K562 (cell line): Measurements from ENCODE around the gene ERFL. TPM values are rescaled to one million over a fixed set of nuclear protein-coding genes. Genes with fewer than 3 reads are reported as not detected.
A peak's percentile ranks its signal among the peaks of the same experiment; 100 is the strongest.

Experiments
- BRD4 ChIP-seq: fragments of 200-600 bp; sonication (generic); IDR thresholded peaks from 2 replicates; pipeline ENCODE4 v1.6.1; 2017; ENCODE audit warnings: inconsistent platforms
- ETS1 ChIP-seq: conservative IDR thresholded peaks from 2 replicates; pipeline ENCODE4 v1.6.1; 2011; ENCODE audit warnings: low read depth, mild to moderate bottlenecking, low read length; ENCODE audit not compliant: control insufficient read depth
- FUS ChIP-seq: fragments of 200-400 bp; formaldehyde crosslinking; optimal IDR thresholded peaks from 2 replicates; pipeline ENCODE3; 2017; ENCODE audit warnings: low read depth, low read length
- GATA2 ChIP-seq: sonication (generic); formaldehyde crosslinking; IDR thresholded peaks from 2 replicates; pipeline ENCODE4 v1.4.0; 2020; ENCODE audit warnings: mild to moderate bottlenecking, missing genetic modification reagents
- KHSRP ChIP-seq: fragments of 450-650 bp; IDR thresholded peaks from 2 replicates; pipeline ENCODE4 v1.6.1; 2017
- KLF13 ChIP-seq: fragments of 450-650 bp; IDR thresholded peaks from 2 replicates; pipeline ENCODE4 v1.6.1; 2016; ENCODE audit warnings: missing genetic modification characterization, low read depth, mild to moderate bottlenecking, missing compliant biosample characterization, moderate library complexity, borderline replicate concordance
- MEIS2 ChIP-seq: fragments of 450-650 bp; IDR thresholded peaks from 2 replicates; pipeline ENCODE4 v1.6.1; 2014; ENCODE audit warnings: mild to moderate bottlenecking; ENCODE audit not compliant: partially characterized antibody
- PKNOX1 ChIP-seq: fragments of 450-650 bp; IDR thresholded peaks from 2 replicates; pipeline ENCODE4 v1.6.1; 2016
- RAD21 ChIP-seq, 2 experiments: fragments of 250-450 bp in 1 of 2; fragments of 450-650 bp in 1 of 2; sonication (Bioruptor Pico) in 1 of 2; formaldehyde crosslinking in 1 of 2; IDR thresholded peaks in 1 of 2; conservative IDR thresholded peaks in 1 of 2; 2 replicates each; pipeline versions ENCODE4 v1.4.0 to v1.8.0; 2020 to 2022; ENCODE audit warnings: mild to moderate bottlenecking in 2 of 2, moderate library complexity in 1 of 2
- SMARCC2 ChIP-seq: fragments of 450-650 bp; IDR thresholded peaks from 2 replicates; pipeline ENCODE4 v1.6.1; 2017; ENCODE audit warnings: antibody characterized with exemption, moderate library complexity, mild to moderate bottlenecking, low read depth
- SRF ChIP-seq, 2 experiments: fragments of 250-450, 450-650 bp in 1 of 2; sonication (Bioruptor Pico) in 1 of 2; sonication (generic) in 1 of 2; formaldehyde crosslinking; IDR thresholded peaks; 2 replicates each; pipeline versions ENCODE4 v1.5.0 to v1.5.1; 2020 to 2022; ENCODE audit warnings: mild to moderate bottlenecking in 1 of 2, missing genetic modification reagents in 1 of 2
- SRSF9 ChIP-seq: fragments of 200-400 bp; formaldehyde crosslinking; IDR thresholded peaks from 2 replicates; pipeline ENCODE4 v1.6.1; 2017; ENCODE audit warnings: low read depth, low read length, borderline replicate concordance
- TSHZ1 ChIP-seq: fragments of 250-450 bp; sonication (Bioruptor Pico); IDR thresholded peaks from 2 replicates; pipeline ENCODE4 v1.4.0; 2020; ENCODE audit warnings: mild to moderate bottlenecking, moderate library complexity
- YY1 ChIP-seq, 3 experiments: IDR thresholded peaks; 2 replicates each; pipeline ENCODE4 v1.6.1; 2011; ENCODE audit warnings: low read length in 2 of 3, mild to moderate bottlenecking in 2 of 3, moderate library complexity in 2 of 3, borderline replicate concordance in 1 of 3, control low read depth in 1 of 3, low read depth in 1 of 3; ENCODE audit not compliant: insufficient read depth in 3 of 3, insufficient replicate concordance in 2 of 3, control insufficient read depth in 1 of 3, insufficient read length in 1 of 3; ENCODE audit errors: extremely low read depth in 1 of 3
- ZNF655 ChIP-seq: fragments of 250-450 bp; sonication (Bioruptor Pico); IDR thresholded peaks from 2 replicates; pipeline ENCODE4 v1.5.0; 2021
- polyA plus RNA-seq, 8 experiments: library from polyadenylated mRNA; depleted of rRNA in 4 of 8; stranded (reverse) in 5 of 8; unstranded in 3 of 8; fragments of >200 nt; fragmentation: Nextera tagmentation in 2 of 8; fragmentation: Illumina TruSeq in 1 of 8; extraction: Ambion mirVana in 2 of 8; extraction: Trizol in 1 of 8; gene quantifications; 2 replicates each; pipeline versions ENCODE4 v1.2.1 to v1.2.3, GENCODE V29; 2011 to 2014; ENCODE audit warnings: inconsistent platforms in 1 of 8, missing spikeins in 1 of 8
- total RNA-seq, 7 experiments: library from RNA; depleted of rRNA in 6 of 7; stranded (reverse); fragments of >200 nt in 6 of 7; fragmentation: Illumina TruSeq in 2 of 7; extraction: Trizol in 2 of 7; gene quantifications; 2 replicates each; pipeline versions ENCODE4 v1.2.1 to v1.2.3, GENCODE V29; 2011 to 2021; ENCODE audit warnings: low replicate concordance in 1 of 7
- TF ChIP-seq, protein P1 (sequence below): fragments of 450-650 bp; IDR thresholded peaks from 2 replicates; pipeline ENCODE4 v1.6.1; 2018; ENCODE audit not compliant: partially characterized antibody

The ERFL gene
- total and polyA plus RNA-seq, 9 of the 15 experiments (the other 6 are each of a cell fraction or from before 2014, with no cell fraction given) = 0.07 to 0.75 (median 0.32) TPM; not detected in 4

DNA sequence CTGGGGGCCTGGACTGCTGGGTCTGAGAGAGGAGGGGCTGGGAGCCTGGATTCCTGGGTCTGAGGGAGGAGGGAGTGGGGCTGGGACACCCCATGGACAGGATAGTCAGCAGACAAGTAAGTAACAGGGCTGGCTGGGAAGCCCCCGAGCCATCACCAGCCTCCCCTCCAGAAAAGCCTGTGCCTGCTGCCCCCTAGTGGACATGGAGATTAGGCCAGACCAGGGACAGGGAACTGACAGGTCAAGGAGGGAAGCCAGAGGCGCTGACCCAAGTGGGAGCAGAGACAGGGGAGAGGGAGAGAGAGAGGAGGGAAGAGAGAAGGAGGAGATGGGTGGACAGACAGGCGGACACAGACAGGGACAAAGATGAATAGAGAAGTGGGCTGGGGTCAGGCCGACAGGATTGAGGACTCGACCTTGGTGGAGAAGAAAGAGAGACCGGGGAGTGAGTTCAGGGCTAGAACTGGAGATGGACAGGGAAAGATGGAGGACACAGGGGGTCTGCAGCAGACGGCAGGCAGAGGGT, 6.7 kb upstream of the ERFL start (continued):
- TF ChIP-seq ETS1 (no peak), BRD4 (no peak), MEIS2 (peak; percentile 27), SRF (CRISPR knock-in tag; IDR thresholded peaks at IDR 0.05) (no peak), ZNF655 (no peak), SMARCC2 (no peak), PKNOX1 (peak; percentile 71), YY1 (IDR thresholded peaks at IDR 0.05; ENCODE audit: borderline replicate concordance in 1 of 3, control insufficient read depth in 1 of 3, extremely low read depth in 1 of 3, insufficient read depth in 3 of 3, insufficient read length in 1 of 3, insufficient replicate concordance in 2 of 3, low read depth in 1 of 3, low read length in 2 of 3) (peak in 2 of 3 experiments; percentile 17 to 18), FUS (no peak), TSHZ1 (CRISPR knock-in tag) (no peak), SRSF9 (no peak), KHSRP (no peak), RAD21 (CRISPR knock-in tag; conservative IDR thresholded peaks at IDR 0.05 in 1 of 2, IDR thresholded peaks at IDR 0.05 in 1 of 2) (peak; percentile 22 to 74), KLF13 (tag) (no peak), GATA2 (CRISPR knock-in tag) (no peak)
- TF ChIP-seq, protein P1, sequence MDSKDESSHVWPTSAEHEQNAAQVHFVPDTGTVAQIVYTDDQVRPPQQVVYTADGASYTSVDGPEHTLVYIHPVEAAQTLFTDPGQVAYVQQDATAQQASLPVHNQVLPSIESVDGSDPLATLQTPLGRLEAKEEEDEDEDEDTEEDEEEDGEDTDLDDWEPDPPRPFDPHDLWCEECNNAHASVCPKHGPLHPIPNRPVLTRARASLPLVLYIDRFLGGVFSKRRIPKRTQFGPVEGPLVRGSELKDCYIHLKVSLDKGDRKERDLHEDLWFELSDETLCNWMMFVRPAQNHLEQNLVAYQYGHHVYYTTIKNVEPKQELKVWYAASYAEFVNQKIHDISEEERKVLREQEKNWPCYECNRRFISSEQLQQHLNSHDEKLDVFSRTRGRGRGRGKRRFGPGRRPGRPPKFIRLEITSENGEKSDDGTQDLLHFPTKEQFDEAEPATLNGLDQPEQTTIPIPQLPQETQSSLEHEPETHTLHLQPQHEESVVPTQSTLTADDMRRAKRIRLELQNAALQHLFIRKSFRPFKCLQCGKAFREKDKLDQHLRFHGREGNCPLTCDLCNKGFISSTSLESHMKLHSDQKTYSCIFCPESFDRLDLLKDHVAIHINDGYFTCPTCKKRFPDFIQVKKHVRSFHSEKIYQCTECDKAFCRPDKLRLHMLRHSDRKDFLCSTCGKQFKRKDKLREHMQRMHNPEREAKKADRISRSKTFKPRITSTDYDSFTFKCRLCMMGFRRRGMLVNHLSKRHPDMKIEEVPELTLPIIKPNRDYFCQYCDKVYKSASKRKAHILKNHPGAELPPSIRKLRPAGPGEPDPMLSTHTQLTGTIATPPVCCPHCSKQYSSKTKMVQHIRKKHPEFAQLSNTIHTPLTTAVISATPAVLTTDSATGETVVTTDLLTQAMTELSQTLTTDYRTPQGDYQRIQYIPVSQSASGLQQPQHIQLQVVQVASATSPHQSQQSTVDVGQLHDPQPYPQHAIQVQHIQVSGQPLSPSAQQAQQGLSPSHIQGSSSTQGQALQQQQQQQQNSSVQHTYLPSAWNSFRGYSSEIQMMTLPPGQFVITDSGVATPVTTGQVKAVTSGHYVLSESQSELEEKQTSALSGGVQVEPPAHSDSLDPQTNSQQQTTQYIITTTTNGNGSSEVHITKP = no peak
